DMS79 treated with DMSO at 0.1 percent for 48 hours (cell line): ENCODE results near the gene FBXO44.

Source experiments
- DNase-seq: peaks from one replicate; lab custom pipeline; 2025; lab: John Stamatoyannopoulos, UW

Gene FBXO44

GRCh38 chr1:11659748-11660147 is 5.1 kb downstream of the FBXO44 start:
- no peak for DNase-seq

GRCh38 chr1:11661103-11661502 is 6.4 kb downstream of the FBXO44 start:
- DNase-seq: no peak

- DNase-seq: peak; percentile 68
Observed at GRCh38 chr1:11664336-11665065, 9.8 kb downstream of the FBXO44 start.

- DNase-seq: no peak
Observed at GRCh38 chr1:11668516-11668915, 13.8 kb downstream of the FBXO44 start.

DNA sequence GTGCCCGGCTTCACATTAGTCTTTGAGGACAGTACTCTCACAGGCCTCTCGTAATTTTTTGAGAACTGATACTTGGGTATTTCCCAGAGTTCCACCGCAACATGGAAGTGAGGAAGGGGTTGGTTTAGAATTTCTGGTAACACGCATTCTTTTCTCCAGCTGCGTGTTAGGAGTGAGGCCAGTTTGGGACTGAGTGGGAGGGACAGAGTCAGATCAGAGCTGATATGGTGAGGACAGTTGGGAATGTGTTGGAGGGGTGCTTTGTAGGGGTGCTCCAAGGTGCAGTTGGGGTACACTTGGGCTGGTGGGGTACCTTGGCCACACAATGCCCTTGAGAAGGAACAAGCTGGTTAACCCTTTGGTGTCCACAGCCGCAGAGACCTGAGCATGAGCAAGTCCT is 16.1 kb downstream of the FBXO44 start:
- DNase-seq: no peak

DNA sequence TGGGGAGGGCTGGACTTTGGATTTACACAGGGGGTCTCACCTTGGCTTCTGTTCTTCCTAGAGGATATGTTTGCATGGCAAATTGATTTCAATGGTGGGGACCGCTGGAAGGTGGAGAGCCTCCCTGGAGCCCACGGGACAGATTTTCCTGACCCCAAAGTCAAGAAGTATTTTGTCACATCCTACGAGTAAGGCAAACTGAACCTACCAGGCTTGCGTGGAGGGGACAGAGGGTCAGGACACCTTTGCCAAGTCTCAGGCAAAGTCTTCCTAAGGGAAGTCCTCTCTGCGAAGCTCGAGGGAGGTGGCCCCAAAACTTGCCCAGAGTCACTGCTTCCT is 16.5 kb downstream of the FBXO44 start:
- no peak for DNase-seq

GRCh38 chr1:11671544-11672286 is 17.0 kb downstream of the FBXO44 start:
- no peak for DNase-seq

DNA sequence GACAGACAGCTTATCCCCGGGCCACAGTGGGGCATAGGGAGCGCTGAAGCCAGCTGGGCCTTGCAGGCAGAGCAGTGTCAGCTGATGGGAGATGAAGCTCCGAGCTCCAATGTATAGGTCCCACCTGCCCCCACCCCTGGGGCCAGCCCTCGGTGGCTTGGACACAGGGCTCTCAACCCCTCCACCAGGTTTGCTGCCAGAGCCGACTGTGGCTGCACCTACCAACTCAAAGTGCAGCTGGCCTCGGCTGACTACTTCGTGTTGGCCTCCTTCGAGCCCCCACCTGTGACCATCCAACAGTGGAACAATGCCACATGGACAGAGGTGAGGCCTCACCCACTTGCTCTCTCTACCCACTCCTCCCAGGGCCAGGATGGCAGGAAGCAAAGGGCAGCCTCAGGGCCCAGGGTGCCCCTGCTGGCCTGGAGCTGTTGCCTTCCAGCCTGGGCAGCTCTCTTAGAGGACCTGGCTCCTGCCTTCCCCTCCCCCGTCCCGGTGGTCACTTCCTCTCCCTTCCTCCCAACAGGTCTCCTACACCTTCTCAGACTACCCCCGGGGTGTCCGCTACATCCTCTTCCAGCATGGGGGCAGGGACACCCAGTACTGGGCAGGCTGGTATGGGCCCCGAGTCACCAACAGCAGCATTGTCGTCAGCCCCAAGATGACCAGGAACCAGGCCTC is 18.6 kb downstream of the FBXO44 start:
- no peak for DNase-seq

DNA sequence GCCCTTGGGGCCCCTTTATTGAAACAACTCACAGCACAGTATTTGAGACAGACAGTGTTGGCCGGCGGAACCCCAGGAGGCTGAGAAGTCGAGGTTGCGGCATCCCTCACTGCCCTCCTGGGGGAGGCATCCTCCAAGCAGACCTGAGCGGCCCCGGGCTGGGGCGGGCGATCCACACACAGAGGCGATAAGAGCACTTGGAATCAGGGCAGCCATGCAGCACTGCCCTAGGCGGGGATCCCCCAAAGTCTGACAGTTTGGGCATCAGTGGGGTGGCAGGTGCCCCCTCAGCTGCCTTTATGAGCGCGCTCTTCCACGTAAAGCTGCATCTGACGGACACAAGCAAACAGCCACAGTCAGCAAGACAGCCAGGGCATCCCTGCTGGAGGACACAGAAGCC is 19.8 kb downstream of the FBXO44 start:
- no peak for DNase-seq

GRCh38 chr1:11675325-11675724 is 20.6 kb downstream of the FBXO44 start:
- DNase-seq: no peak

DNA sequence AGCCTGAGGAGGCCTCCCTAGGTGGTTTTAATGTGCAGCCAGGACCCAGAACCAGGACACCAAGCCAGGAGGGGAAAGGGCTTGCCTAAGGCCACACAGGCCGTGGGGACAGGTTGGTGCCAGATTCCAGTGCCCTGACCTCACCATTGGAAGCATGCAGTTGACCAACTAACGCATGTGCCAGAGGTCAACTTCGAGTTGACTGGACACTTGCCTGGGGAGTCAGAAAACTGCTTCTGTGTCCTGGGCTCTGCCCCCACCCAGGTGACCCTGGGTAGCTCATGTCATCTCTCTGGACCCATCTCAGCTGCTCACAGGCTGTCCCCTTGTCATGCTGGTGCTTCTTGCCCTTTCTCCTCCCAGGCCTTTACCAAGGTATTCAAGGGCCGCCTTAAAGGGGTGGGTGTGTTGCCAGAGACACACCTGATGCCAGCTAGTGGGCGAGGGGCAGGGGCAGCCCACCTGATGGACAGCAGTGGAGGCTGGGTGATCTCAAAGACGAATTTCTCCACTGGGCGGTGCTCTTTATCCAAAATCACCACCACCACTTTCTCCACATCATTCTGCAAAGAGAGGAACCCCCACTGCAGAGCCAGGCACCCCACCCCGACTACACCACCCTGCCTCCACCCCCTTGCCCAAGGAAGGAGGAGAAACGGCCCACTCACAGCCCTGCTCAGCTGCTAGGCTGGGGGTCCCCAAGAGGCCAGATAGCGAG is 21.9 kb downstream of the FBXO44 start:
- DNase-seq: no peak

- DNase-seq: no peak
Observed at GRCh38 chr1:11678442-11678841, 23.8 kb downstream of the FBXO44 start.

DNA sequence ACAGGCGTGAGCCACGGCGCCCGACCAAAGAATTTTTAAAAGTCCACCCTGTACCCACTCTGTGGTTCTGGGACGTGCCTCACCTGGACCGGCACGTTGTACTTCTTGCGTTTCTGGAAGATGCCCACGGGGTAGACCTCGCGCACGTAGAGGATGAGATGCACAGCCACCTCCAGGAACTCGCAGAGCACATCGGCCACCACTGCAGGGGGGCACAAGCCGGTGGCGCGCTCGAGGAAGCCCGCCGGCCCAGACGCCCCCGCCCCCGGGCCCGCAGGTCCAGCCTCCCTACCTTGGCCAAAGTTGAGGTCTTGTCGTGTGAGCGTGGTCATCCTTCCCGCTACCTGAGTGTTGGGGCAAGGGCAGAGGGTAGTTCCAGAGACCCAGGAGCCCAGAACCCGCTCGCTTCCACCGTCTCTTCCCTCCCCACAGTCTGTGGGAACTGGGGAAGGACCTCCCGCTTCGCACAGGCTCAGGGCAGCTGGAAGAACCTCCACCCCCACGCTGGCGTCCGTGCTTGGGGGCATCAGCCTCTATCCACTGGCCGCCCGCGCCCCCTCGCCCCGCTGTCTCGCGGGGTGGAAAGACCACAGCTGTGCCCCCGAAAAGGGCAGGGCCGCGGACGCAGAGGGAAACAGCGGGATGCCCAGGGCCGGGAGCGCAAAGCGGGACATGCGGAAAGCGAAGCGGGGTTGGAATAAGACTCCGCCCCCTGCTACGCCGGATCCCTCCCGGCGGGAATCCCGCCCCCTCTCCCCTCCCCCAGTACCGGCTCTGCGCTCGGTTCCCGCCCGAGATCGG is 25.8 kb downstream of the FBXO44 start:
- no peak for DNase-seq

- DNase-seq: peak; percentile 75
Observed at GRCh38 chr1:11681071-11681771, 26.5 kb downstream of the FBXO44 start, which contains the start of gene MAD2L2. Gene MAD2L2 (minus strand): TSS chr1:11681148. CDS start chr1:11680601, 547 bp downstream.

DNA sequence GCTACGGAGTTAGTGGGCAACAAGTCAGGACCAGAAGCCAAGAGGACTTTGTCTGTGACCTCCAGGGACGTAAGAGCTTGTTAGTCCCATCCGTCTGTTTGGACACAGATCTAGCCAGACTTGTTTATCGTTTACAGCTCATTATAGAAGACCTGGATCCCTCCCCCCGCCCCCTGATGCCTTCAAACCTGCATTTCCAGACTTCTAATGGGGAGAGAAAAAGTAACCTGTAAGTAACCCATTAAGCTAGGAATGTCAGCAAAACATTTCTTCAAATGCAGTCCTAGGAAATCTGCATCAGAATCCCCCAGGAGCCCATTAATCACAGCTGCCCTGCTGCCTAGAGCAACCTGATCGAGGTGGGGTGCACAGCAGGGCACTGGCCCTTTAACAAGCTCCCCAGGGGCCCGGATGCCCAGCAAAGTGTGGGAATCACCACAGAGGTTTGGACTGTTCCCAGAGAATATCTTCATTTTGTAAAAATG is 27.7 kb downstream of the FBXO44 start:
- no peak for DNase-seq

DNA sequence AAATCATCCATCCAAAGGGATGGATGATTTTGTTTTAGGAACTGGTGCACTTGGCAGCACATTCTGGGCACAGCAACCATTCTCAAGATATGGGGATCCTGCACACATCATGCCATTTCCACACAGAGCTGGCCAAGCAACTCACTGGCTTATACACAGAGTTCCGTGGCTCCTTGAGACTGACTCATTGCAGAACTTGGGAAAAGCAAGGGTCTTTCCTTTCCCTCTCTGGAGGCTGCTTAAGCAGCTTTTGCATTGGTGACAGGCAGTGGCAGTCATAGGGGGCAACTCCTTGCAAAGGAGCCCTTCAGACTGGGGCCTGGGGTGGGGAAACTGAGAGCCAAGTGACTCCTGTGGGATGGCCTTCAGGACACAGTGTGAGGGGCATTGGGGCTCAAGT is 28.1 kb downstream of the FBXO44 start:
- DNase-seq: no peak

GRCh38 chr1:11684070-11684469 is 29.4 kb downstream of the FBXO44 start:
- no peak for DNase-seq

GRCh38 chr1:11685210-11685752 is 30.6 kb downstream of the FBXO44 start:
- no peak for DNase-seq

- DNase-seq: no peak
Observed at GRCh38 chr1:11688506-11688905, 33.8 kb downstream of the FBXO44 start.
